ENCODE measurements around the gene TPX2. TPM values are rescaled to one million over a fixed set of nuclear protein-coding genes. Genes with fewer than 3 reads are reported as not detected.

TPX2 gene
- total RNA-seq, 1 donor = 18.5 TPM

DNA sequence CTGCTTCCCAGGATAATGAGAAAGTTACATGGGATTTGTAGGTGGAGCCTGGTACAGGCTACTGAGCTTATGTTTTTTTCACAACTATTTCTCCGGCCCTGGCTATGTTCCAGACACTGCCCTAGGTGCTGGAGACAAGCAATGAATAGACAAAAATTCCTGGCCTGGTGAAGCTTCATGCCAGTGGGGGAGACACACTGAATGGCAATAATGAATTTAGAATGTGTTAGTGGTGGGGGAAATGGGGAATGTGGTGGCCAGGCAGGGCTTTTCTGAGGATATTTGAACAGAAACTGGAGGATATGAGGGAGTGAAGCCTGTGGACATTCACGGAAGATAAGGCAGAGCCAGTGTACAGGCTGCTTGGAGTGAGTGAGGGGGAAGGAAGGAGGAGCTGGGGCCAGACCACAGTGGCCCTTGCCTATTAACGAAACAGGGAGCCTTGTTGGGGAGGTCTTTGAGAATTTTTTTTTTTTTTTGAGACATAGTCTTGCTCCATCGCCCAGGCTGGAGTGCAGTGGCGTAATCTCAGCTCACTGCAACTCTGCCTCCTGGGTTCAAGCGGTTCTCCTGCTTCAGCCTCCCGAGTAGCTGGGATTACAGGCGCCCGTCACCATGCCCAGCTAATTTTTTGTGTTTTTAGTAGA, 99.7 kb downstream of the TPX2 start:
- Histone ChIP-seq H3K4me3 (ENCODE audit: insufficient read depth, low read length) (no peak overlapping the region), H3K4me2 (ENCODE audit: insufficient read depth, low read length) (no peak overlapping the region), H3K36me3 (ENCODE audit: insufficient read depth, low read length) (no peaks in the 10 kb centered on the region), H3K9me3 (ENCODE audit: low read depth, low read length) (no peaks in the 10 kb centered on the region), H3K27ac (ENCODE audit: low read depth, low read length) (no peak overlapping the region), H4K20me1 (ENCODE audit: insufficient read depth, low read length) (peaks cover 20% of the 10 kb centered on the region), H2AFZ (ENCODE audit: low read length) (no peak overlapping the region), H3K4me1 (ENCODE audit: insufficient read depth, low read length) (peaks cover 71% of the 10 kb centered on the region), H3K79me2 (ENCODE audit: insufficient read depth, low read length) (no peaks in the 10 kb centered on the region), H3K27me3 (ENCODE audit: insufficient read depth, low read length) (peaks cover 3% of the 10 kb centered on the region)
- TF ChIP-seq, protein P1, sequence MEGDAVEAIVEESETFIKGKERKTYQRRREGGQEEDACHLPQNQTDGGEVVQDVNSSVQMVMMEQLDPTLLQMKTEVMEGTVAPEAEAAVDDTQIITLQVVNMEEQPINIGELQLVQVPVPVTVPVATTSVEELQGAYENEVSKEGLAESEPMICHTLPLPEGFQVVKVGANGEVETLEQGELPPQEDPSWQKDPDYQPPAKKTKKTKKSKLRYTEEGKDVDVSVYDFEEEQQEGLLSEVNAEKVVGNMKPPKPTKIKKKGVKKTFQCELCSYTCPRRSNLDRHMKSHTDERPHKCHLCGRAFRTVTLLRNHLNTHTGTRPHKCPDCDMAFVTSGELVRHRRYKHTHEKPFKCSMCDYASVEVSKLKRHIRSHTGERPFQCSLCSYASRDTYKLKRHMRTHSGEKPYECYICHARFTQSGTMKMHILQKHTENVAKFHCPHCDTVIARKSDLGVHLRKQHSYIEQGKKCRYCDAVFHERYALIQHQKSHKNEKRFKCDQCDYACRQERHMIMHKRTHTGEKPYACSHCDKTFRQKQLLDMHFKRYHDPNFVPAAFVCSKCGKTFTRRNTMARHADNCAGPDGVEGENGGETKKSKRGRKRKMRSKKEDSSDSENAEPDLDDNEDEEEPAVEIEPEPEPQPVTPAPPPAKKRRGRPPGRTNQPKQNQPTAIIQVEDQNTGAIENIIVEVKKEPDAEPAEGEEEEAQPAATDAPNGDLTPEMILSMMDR (IDR thresholded peaks at IDR 0.05; ENCODE audit: extremely low read depth, low read depth, low read length) = no peak
- no peak for DNase-seq (ENCODE audit: insufficient read length, low spot score, missing footprints)

DNA sequence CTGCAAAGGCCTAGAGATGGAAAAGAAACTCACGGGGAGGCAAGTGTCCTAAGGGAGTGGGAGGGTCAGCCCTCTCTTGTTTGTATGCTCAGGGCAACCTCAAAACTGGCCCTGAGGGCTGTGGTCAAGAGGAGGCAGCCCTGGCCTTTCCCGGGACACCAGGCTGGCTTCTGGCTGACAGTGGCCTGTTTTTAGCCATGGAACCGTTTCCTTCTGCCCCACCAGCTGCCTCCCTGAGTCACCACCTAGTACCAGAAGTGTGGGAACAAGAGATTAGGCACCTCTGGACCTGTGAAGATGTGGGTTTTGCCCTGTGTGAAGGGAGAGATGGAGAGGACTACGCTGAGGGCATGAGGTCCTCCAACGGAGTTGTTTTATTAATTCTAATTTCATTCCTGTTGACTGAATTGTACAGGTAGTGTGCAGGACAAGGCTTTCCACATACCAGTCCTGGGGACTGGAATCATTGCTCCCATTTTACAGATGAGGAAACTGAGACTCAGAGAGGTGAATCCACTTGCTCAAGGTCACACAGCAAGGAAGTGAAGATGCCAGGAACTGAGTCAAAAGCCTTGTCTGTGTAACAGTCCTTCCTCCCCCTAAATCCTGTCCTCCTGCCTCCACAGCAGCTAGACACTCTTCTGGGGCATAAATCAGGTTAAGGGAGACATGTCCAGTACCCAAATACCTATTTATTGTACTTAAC, 100.8 kb downstream of the TPX2 start:
- Histone ChIP-seq H3K9me3 (ENCODE audit: low read depth, low read length) (no peaks in the 10 kb centered on the region), H3K36me3 (ENCODE audit: insufficient read depth, low read length) (no peaks in the 10 kb centered on the region), H3K27ac (ENCODE audit: low read depth, low read length) (no peak overlapping the region), H3K4me1 (ENCODE audit: insufficient read depth, low read length) (peaks cover 75% of the 10 kb centered on the region), H2AFZ (ENCODE audit: low read length) (no peak overlapping the region), H3K27me3 (ENCODE audit: insufficient read depth, low read length) (no peaks in the 10 kb centered on the region), H3K4me2 (ENCODE audit: insufficient read depth, low read length) (no peak overlapping the region), H3K4me3 (ENCODE audit: insufficient read depth, low read length) (no peak overlapping the region), H3K79me2 (ENCODE audit: insufficient read depth, low read length) (no peaks in the 10 kb centered on the region), H4K20me1 (ENCODE audit: insufficient read depth, low read length) (peaks cover 17% of the 10 kb centered on the region)
- DNase-seq (ENCODE audit: insufficient read length, low spot score, missing footprints) = no peak
- TF ChIP-seq, protein P1 (IDR thresholded peaks at IDR 0.05; ENCODE audit: extremely low read depth, low read depth, low read length) = no peak

DNA sequence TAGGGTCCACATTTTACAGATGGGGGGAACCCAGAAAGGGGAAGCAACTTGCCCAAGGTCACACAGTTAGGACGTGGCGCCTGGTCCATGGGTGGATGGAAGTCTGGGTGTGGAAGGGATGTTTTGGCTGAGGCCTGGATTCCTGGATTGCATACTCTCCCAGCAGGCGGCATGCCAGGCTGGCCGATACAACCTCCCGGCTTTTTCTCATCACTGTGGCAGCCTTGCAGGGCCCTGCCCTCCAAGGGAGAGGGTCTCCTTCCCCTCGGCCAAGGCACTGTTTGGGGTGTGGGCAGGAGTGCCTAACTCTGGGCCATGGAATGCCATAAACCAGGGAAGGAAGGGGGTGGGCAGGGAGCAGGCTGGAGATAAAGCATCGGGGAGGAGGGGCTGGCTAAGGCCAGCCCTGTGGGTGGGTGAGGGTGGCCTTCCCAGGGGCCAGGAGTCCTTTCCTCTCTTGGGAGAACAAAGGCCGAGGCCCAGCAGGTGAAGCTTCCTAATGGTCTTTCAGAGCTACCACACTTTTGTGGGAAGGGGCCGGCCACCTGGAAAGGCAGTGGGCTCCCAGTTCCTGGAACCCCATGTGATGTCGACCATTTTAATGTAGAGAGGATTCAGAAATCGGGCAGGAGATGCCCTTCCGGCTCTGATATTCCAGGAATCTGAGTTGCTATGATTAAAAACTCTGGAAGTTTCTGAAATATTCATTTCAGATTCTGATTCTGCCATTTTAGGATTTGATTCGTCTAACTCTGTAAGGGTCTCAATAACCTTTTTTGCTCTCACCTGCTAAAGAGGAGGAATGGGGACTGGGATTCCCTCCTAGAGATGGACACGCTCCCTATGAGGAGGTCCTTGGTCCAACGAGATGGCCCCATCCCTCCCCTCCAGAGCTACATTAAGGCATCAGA, 102.1 kb downstream of the TPX2 start:
- DNase-seq (ENCODE audit: insufficient read length, low spot score, missing footprints) = peak; percentile 64
- Histone ChIP-seq H3K4me3 (ENCODE audit: insufficient read depth, low read length) (no peak overlapping the region), H3K27me3 (ENCODE audit: insufficient read depth, low read length) (no peaks in the 10 kb centered on the region), H3K9me3 (ENCODE audit: low read depth, low read length) (no peaks in the 10 kb centered on the region), H3K27ac (ENCODE audit: low read depth, low read length) (peak overlapping the region; percentile 93), H3K36me3 (ENCODE audit: insufficient read depth, low read length) (no peaks in the 10 kb centered on the region), H3K79me2 (ENCODE audit: insufficient read depth, low read length) (no peaks in the 10 kb centered on the region), H3K4me2 (ENCODE audit: insufficient read depth, low read length) (no peak overlapping the region), H3K4me1 (ENCODE audit: insufficient read depth, low read length) (peaks cover 75% of the 10 kb centered on the region), H2AFZ (ENCODE audit: low read length) (no peak overlapping the region), H4K20me1 (ENCODE audit: insufficient read depth, low read length) (peaks cover 9% of the 10 kb centered on the region)
- TF ChIP-seq, protein P1 (IDR thresholded peaks at IDR 0.05; ENCODE audit: extremely low read depth, low read depth, low read length) = no peak
